HG03139 (cell line): Measurements from ENCODE around the gene KCTD2.
"Not testable (repeated sequence)": the region's sequence is repeated elsewhere in the genome, so short reads cannot be mapped to it uniquely, and the experiment has no call there.

Source experiments
- ATAC-seq: cut with Tn5 transposase; IDR thresholded peaks from one replicate; pipeline ENCODE4 v1.9.1; 2021; ENCODE audit not compliant: unreplicated experiment

The KCTD2 gene, protein sequence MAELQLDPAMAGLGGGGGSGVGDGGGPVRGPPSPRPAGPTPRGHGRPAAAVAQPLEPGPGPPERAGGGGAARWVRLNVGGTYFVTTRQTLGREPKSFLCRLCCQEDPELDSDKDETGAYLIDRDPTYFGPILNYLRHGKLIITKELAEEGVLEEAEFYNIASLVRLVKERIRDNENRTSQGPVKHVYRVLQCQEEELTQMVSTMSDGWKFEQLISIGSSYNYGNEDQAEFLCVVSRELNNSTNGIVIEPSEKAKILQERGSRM

GRCh38 chr17:75046407-75047289 lies at the start of gene KCTD2, which contains the start of gene ATP5PD:
KCTD2 (plus strand) TSS chr17:75047225; CDS start chr17:75047251, 26 bp downstream.
ATP5PD (minus strand) TSS chr17:75046969; CDS start chr17:75042650, 4,319 bp downstream.
- peak; percentile 91 for ATAC-seq

DNA sequence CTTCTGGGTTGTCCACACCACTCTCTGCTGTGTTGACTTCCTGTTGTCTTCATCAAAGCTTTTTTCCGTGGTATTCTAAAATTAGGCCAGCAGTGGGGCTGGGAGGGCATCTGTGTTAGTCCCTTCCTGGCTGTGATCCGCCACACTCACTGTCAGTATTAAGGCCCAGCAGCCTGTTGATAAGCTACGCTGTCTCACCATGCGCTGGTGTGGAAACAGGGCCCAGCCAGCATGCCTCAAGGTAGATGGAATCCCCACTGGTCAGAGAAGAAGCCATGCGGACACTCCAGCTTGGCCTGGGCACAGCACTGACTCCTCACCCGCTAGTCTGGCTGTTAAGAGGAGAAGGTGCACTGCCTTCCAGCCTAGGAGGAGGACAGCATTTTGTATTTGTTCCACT lies 48.2 kb upstream of the KCTD2 start:
- ATAC-seq, result no peak

- no peak for ATAC-seq
These were observed 47.5 kb upstream of the KCTD2 start for GRCh38 chr17:74999523-74999922.

- ATAC-seq, result no peak
These were observed 44.8 kb upstream of the KCTD2 start for GRCh38 chr17:75001915-75002843.

DNA sequence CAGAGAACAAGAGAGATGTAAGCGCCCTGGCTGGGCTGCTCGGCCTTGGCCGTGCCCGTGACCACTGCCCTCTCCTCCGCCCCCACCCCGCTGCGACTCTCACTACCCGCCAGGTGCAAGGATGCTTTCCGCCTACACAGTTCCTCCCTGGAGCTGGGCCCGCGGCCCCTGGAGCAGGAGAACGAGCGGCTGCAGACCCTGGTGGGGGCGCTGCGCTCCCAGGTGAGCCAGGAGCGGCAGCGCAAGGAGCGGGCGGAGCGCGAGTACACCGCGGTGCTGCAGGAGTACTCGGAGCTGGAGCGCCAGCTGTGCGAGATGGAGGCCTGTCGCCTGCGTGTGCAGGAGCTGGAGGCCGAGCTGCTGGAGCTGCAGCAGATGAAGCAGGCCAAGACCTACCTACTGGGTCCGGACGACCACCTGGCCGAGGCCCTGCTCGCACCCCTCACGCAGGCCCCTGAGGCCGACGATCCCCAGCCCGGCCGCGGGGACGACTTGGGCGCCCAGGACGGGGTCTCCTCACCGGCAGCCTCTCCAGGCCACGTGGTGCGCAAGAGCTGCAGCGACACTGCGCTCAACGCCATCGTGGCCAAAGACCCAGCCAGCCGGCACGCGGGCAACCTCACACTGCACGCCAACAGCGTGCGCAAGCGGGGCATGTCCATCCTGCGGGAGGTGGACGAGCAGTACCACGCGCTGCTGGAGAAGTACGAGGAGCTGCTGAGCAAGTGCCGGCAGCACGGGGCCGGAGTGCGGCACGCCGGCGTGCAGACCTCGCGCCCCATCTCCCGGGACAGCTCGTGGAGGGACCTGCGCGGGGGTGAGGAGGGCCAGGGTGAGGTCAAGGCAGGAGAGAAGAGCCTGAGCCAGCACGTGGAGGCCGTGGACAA lies 43.7 kb upstream of the KCTD2 start:
- no peak for ATAC-seq

DNA sequence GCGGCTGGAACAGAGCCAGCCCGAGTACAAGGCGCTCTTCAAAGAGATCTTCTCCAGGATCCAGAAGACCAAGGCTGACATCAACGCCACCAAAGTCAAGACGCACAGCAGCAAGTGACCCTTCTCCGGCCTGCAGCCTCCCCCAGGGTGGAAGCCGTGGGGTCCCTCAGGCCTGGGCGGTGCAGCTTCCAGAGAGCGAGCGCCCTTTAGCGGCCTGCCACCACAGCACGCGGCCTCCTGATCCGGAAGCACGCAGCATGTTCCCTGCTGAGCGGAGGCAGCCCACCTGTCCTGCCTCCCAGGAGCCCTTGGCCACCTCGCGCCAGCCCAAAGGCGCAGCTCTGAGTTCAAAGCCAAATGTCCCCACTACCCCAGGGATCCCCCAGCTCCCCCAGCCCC lies 43.1 kb upstream of the KCTD2 start:
- no peak for ATAC-seq

- ATAC-seq, result no peak
These were observed 42.7 kb upstream of the KCTD2 start for GRCh38 chr17:75004371-75004770.

DNA sequence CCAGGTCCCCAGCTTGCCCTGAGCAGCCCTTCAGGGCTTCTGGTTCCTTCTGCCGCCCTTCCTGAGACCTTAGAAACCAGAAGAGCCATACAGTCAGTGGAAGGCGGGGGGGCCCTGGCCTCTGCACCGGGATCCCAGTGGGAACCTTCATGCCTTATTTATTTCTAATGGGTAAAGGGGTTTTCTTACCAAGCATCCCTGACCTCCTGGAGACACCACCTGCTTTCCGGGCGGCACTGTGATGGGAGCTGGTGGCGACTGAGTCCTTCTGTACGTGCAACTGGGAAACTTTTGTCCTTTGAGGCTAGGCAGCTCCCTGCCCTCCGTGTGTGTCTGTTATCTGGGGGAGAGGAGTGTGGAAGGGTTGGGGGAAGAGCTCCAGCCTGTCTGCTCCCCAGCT lies 41.7 kb upstream of the KCTD2 start:
- no peak for ATAC-seq

DNA sequence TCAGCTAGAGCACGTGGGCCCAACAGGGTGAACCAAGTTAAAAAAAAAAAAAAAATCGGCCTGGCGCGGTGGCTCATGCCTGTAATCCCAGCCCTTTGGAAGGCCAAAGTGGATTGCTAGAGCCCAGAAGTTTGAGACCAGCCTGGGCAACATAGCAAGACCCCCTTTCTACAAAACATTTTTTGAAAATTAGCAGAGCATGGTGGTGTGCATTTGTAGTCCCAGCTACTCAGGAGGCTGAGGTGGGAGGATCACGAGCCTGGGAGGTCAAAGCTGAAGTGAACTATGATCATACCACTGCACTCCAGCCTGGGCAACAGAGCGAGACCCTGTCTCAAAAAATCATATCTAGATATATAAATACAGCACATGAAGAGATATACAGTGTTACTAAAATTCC lies 40.9 kb upstream of the KCTD2 start:
- not testable (repeated sequence) for ATAC-seq

DNA sequence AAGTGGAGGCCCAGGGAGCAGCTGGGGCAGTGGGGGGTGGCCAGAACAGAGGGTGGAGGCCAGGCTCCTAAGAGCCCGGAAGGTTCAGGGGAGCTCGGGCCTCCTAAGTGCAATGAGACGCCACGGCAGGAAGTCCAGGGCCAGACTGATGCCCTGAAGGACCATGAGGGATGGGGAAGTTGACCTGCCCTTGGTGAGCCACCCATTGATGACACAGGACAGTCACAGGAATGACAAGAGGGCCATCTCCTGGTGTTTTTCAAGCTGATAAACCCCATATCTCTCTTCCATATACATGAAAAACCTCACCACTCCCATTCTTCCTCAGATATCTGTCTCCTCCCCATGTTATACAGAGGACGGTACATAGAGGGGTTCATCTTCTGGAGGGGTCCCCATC lies 40.4 kb upstream of the KCTD2 start:
- no peak for ATAC-seq

- no peak for ATAC-seq
These were observed 38.7 kb upstream of the KCTD2 start for GRCh38 chr17:75008373-75008772.

DNA sequence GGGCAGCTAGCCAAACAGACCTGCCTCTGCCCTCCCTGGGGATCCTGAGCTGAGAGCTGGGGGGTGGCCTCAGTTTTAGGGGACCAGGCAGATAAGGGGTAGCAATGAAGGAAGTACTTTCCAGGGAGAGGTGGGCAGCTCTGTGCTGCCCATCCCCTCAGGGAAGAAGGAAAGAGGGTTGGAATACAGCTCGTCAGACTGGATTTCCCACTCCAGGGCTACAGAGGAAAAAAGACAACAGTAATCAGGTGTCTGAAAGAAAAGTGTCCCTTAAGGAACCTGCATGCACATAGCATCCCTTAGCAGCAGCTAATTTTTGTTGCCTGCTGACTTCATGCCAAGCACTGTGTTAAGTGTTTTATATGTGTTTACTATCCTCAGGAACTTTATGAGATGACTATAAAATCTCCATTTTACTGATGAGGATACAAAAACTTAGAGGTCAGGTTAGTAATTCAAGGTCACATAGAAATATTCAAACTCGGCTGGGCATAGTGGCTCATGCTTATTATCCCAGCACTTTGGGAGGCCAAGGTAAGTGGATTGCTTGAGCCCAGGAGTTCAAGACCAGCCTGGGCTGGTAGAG lies 37.8 kb upstream of the KCTD2 start:
- no peak for ATAC-seq

- ATAC-seq, result no peak
These were observed 36.2 kb upstream of the KCTD2 start for GRCh38 chr17:75010683-75011400.

DNA sequence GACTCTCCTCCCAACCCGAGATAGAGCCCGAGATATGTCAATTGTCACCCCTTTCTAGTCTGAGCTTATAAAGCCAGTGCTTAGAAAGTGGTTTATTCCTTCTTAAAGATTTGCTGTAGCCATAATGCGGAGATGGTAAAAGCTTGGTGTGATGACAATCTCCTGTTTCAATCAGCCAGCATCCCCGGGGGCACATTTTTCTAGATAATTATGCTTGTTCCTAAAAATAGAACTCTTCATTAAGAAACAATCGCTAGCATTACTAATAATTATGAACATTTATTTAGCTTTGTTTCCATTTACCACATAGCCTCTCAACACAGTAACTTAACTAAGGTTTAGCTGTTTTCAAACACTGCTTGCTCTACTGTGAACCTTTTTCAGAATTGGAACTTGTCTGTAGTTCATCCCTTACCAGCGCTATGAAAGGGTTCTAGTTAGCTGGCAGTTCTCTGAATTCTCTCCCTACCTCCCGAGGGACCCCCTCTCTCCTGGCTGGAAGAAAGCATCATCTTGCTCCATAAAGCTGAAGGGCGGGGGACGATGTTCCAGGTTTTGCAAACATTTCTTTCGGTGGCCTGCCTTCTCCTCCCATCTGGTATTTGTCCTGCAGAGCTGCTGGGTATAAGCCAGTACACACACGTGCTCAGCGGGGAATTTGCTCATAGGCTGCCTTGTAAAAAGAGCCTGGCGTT lies 35.5 kb upstream of the KCTD2 start:
- no peak for ATAC-seq

GRCh38 chr17:75012096-75012345 lies 35.0 kb upstream of the KCTD2 start:
- no peak for ATAC-seq

GRCh38 chr17:75012346-75013091 lies 34.5 kb upstream of the KCTD2 start, which contains the start of gene MRPL58:
MRPL58 (plus strand) TSS chr17:75012670; CDS start chr17:75012687, 17 bp downstream.
- ATAC-seq, result peak; percentile 71

- no peak for ATAC-seq
These were observed 33.9 kb upstream of the KCTD2 start for GRCh38 chr17:75013092-75013559.

DNA sequence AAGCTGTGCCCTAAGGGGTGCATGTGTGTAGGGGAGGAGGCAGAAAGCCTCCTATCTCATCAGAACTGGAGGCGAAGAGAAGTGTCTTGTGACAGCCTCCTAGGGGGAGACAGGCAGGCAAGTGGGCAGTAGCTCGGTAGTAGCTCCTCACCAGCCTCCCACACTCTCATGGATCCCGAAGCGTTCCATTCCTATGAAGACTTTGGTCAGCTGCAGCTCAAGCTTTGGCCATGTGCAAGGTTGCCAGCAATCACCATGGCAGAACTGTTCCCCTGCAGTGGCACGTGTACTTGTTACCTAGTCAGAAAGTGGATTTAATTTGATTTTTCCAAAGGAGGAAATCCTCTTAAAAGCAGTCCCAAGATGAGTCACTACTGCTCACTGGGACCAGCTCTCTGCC lies 27.9 kb upstream of the KCTD2 start:
- no peak for ATAC-seq
